ENCODE measurements around the gene EFCC1. TPM values are rescaled to one million over a fixed set of nuclear protein-coding genes. Genes with fewer than 3 reads are reported as not detected.
A peak's percentile ranks its signal among the peaks of the same experiment; 100 is the strongest.

EFCC1 gene
- total and polyA plus RNA-seq, 2 of the 8 experiments (the other 6 are each of a cell fraction or from before 2014, with no cell fraction given) = 0.14 to 0.37 TPM

DNA sequence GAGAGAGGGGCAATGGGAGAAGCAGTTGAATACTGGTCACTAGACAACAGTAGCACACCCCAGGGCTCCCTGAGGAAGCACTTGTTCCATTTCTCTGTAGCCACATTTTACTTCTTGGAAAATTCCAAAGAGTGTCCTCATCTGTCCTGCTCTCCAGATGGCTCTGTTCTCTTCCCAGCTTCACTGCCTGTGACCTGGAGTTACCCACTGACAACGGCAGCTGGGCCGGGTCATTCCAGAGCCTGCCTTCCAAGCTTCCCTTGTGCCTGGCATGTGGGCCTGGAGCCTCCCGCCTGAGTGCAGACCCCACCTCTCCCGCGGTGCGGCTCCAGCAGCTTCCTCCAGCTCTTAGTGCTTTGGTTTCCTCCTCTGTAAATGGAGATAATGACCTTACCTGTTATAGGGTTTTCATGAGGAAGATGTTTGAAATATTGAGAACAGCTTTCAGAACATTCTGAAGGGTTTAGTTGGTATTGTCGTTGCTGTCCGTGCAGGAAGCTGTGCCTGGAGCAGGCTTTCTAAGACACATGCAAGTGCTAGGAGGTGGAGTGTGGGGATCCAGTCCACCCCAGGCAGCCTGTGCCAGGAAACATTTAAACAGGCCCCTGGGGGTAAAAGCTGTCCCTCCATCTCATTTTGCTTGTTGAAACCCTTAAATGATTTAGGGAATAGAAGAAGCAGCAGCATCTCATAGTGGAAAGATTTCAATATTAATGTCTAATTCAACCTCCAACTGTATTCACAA, 24.8 kb downstream of the EFCC1 start (continued):
- TF ChIP-seq, protein P1, sequence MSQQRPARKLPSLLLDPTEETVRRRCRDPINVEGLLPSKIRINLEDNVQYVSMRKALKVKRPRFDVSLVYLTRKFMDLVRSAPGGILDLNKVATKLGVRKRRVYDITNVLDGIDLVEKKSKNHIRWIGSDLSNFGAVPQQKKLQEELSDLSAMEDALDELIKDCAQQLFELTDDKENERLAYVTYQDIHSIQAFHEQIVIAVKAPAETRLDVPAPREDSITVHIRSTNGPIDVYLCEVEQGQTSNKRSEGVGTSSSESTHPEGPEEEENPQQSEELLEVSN (IDR thresholded peaks at IDR 0.05) = peak; percentile 90
- TF ChIP-seq SP2 (IDR thresholded peaks at IDR 0.05; ENCODE audit: low read length) (no peak), KDM1A (IDR thresholded peaks at IDR 0.05; ENCODE audit: borderline replicate concordance, low read length) (no peak), CEBPB (IDR thresholded peaks at IDR 0.05; ENCODE audit: low read depth, low read length) (no peak)
